Esophagus squamous epithelium (tissue), 4 donors: Measurements from ENCODE around the gene SMO.

Experiments
- CTCF ChIP-seq, 6 experiments: fragments of 450-650 bp in 4 of 6; fragments of 200-600 bp in 2 of 6; sonication (generic) in 2 of 6; IDR thresholded peaks; one replicate each; pipeline ENCODE4 v1.5.1; 2016 to 2019; ENCODE audit warnings: antibody characterized with exemption in 6 of 6, mild to moderate bottlenecking in 4 of 6, moderate library complexity in 4 of 6
- POLR2A ChIP-seq, 4 donors: fragments of 450-650 bp; IDR thresholded peaks; one replicate each; pipeline ENCODE4 v1.6.1; 2017; ENCODE audit warnings: antibody characterized with exemption in 4 of 4, mild to moderate bottlenecking in 4 of 4, moderate library complexity in 3 of 4

GRCh38 chr7:129222064-129222463 lies 33.6 kb downstream of the SMO start:
- TF ChIP-seq CTCF (IDR thresholded peaks at IDR 0.05), result no peak
- TF ChIP-seq POLR2A (IDR thresholded peaks at IDR 0.05), result no peak
